Middle frontal gyrus (tissue), 1 donor: ENCODE measurements around the gene TSHZ2.
"Not testable (repeated sequence)": the region's sequence is repeated elsewhere in the genome, so short reads cannot be mapped to it uniquely, and the experiment has no call there.

Experiments
- DNase-seq: peaks from one replicate; pipeline ENCODE4 v3.0.0-alpha.2; 2015; ENCODE audit warnings: low spot score; ENCODE audit errors: extremely low spot score

TSHZ2 gene

DNA sequence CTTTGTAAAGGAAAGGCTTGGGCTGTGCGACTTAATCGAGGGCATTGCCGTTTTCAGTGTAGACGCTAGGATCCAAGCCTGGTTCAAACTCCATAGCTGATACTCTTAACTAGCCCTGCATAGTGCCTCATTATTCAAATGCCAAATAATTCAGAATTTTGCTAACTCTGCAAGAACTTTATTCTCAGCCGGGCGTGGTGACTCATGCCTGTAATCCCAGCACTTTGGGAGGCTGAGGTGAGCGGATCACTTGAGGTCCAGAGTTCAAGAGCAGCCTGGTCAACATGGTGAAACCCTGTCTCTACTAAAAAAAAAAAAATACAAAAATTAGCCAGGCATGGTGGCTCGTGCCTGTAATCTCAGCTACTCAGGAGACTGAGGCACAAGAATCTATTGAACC, 394.8 kb downstream of the TSHZ2 start:
- not testable (repeated sequence) for DNase-seq

DNA sequence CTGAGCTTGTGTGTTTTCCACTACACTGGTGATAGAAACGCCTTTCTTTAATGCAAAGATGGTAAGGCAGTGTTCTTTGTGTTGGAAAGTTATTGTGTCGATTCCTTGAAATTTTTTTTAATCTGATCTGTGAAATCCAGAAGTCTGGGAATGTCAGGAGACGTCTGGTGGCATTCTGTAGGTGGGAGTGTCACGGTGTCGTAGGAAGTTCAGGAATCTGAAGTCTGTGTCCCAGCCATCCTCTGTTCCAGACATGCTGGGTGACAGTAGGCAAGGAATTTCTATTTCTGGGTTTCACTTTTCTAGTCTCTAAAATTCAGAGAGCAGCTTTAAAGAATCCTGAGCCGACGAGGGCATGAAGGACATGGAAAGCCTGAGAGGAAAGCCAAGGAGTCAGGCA, 397.7 kb downstream of the TSHZ2 start:
- no peak for DNase-seq

DNA sequence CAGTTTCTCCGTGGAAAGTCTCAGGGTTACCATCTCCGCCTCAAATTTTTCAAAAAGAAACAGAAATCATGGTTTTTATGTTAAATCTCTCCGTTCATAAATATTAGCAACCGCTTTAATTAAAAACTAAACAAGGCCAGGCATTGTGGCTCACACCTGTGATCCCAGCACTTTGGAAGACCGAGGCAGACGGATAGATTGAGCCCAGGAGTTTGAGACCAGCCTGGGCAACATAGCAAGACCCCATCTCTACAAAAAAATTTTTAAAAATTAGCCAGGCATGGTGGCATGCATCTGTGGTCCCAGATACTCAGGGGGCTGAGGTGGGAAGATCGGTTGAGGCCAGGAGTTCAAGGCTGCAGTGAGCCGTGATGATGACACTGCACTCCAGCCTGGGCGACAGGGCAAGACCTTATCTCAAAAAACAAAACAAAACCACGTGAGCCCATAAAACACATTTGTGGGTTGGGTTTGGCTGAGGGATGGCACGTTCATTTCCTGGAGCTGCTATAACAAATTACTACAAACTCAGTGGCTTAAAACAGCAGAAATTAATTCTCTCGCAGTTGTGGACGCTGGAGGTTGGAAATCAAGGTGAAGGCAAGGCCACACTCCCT, 398.3 kb downstream of the TSHZ2 start:
- DNase-seq = no peak

DNA sequence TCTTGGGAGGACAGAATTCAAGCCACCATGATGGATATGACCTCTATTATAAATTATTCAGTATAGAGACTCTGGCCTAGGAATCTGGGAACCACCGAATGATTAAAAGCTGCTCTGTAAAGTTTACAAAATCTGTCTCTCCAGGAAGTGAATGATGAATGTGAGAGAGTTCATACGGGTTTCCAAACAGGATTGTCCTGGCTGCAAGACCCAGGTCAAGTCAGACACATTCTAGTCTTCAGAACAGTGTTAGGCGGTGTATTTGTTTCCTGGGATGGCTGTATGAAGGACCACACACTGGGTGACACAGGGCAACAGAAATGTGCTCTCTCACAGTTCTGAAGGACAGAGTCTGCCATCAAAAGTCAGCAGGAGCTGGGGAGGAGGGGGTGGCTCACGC, 399.1 kb downstream of the TSHZ2 start:
- no peak for DNase-seq

GRCh38 chr20:53376021-53376420, 403.9 kb downstream of the TSHZ2 start:
- no peak for DNase-seq

DNA sequence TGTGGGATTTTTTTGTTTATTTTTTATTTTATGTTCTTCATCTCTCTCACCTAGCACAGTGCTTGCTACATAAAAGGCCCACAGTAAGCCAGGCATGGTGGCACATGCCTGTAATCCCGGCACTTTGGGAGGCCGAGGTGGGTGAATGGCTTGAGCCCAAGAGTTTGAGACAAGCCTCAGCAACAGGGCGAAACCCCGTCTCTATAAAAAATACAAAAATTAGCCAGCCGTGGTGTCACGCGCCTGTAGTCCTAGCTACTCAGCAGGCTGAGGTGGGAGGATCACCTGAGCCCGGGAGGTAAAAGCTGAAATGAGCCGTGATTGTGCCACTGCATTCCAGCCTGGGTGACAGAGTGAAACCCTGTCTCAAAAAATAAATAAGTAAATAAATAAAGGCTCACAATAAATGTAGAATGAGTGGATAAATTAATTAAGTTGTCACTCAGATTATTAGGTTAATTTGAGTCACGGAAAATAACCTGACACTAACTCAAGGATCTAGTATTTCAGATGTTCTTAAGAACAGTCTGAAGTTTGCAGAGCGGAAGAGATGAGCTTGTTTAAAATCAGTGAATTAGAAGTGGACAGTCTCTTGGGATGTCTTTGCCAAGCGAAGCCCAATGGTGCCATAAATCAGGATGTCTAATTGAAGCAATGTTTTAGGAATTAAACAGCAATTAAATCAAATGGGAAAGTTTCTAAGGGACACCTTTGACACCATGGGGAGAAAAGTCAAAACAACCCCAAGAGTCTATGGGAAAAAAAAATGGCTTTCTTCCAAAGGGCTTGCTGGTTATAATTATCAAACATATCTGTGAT, 407.1 kb downstream of the TSHZ2 start:
- no peak for DNase-seq

DNA sequence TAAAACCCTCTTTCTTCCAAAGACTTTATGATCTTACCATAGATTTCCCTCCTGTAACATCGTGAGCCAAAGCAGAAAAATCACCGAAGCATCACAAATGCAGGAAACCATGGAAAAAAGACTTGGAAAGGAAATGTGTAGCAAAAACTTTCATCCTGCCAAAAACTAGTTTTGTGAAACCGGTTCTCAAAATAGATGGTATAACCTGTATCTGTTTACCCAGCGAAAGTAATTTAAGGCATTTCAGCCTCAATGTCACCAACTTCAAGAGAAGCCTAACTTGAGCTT, 407.6 kb downstream of the TSHZ2 start:
- no peak for DNase-seq

GRCh38 chr20:53381568-53382262, 409.6 kb downstream of the TSHZ2 start:
- no peak for DNase-seq

- no peak for DNase-seq
These were observed 410.2 kb downstream of the TSHZ2 start for GRCh38 chr20:53382263-53382844.

DNA sequence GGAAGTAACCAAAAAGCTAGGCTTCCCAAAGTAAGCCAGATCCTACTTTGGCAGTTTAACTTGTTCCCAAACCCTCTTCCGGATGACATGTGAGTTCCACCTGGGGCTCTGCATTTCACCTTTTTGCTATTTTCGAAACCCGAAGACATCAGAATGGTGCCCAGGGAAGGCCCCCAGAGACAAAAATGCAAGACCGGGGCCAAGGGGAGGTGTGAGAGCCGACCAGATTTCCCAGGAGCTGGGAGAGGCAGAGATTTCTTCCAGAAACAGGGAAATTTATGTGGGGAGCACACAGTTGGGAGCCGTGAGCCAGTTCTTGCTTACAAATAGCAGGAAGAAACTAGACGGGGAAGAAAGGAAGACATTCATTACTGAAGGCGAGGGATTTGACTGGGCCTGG, 411.8 kb downstream of the TSHZ2 start:
- no peak for DNase-seq

DNA sequence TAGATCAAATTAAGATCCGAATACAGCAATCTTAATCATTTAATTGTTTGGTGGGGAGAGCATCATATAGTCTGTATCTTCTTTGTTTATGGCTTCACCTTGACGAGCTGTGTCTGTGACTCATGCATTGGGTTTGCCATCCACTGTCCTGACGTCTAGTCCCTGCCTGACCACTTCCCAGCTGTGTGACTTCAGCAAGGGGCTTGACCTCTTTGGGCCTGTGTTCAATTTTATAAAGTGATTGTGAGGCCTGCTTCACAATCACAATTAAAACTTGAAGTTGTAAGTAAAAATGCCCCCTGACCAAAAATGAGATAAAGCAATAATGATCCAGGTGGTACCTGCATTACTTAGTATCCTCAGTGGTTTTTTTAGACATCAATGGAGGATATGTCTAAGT, 412.2 kb downstream of the TSHZ2 start:
- DNase-seq = no peak

DNA sequence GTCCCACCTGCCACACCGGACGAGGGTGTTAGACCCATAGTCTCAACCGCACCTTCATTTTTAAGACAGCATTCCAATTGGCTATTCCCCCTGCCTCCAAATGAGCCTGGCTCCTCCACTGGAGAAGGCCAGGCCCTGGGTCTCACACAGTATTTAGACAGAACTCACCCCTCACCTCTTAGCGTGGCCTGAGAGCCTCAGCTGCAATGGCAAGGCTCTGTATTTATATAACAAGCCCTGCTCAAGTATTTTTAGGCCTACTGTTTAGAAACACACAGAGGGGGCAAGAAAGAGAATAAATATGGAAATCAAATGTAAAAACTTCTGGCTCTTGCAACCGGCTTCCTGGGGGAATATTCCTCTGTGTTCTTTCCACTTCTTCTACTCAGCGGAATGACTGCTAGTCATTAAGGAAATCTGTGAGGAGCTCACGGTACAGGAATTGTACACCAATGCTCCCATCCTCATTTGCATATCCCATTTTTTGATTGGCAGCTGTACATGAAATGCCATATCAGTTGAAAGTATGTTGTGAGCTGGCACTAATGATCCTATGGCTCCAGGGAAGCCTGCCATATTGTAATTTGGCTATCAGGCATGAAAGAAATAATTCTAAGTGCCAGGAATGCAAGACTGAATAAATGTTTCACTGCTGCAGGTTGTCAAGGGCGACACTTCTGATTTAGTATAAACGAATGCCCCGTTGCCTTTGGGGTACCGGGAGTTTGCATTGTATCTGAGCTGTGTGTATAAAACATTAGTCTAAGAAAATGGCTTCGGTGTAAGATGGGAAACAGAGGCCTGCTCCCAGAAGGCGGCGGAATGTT, 414.0 kb downstream of the TSHZ2 start:
- no peak for DNase-seq

DNA sequence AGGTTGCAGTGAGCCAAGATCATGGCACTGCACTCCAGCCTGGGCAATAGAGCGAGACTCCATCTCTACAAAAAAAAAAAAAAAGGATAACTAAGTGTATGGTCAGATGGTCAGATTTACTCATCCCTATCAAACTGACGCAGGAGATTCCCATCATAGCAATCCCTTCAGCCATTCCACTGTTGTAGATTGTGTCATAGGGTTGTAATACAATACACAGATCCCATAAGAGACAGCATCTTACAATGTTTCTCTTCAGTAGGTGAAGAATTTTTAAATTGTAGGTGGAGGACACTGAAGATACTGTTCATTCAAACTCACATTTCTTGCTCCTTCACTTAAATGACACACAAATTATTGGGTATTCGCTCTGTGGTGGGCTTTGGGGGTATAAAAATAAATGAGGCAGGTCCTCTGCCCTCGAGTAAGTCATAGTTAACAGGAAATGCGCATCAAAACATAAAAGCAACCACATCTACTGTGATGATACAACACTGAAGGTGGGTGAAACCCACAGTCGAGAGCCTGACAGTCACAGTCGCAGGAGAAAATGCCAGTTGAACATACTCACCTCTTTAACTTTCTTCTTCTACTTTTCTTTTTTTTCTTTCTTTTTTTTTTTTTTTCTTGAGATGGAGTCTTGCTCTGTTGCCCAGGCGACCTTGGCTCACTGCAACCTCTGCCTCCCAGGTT, 416.0 kb downstream of the TSHZ2 start:
- DNase-seq = no peak

DNA sequence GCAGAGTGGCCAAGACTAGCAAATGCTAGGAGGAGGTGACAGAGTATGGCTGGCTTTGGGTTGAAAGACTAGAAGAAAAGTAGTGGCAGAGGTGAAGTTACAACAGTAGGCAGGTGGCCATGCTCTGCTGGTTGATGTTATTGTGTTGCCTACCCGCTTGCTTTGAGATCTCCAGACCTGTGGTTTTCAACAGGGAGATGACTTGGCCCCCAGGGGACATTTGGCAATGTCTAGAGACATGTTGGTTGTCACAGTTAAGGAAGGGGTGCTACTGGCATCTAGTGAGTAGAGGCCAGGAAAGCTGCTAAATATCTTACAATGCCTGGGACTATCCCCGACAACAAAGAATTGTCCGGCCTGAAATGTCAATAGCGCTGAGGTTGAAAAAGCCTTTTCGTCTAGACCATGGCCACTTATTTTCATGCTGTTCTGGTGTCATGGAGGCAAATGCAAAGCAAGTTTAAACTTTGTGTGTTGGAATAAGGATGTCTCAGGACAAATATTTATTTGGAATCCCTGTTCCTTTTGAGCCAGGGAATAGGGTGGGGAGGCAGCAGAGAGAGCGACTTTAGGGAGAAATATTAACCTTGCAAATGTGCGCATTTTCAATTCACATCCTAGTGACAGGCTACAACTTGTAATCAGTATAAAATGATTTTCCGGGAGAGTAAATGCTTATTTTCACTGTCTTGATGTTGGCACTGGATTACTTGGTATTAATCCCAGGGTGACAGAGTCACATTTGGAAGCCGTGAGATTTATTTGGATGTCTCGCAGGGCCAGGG, 417.6 kb downstream of the TSHZ2 start:
- DNase-seq = no peak

DNA sequence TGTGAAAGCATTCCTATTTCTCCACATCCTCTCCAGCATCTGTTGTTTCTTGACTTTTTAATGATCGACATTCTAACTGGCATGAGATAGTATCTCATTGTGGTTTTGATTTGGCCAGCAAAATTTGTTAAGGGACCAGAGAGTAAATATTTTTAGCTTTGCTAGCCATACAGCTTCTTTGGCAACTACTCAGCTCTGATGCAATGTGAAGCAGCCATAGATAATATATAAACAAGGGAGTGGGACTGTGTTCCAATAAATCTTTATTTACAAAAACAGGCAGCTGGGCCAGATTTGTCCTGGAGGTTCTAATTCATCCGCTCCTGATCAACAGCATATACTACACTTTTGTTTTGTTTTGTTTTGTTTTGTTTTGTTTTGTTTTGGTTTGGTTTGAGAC, 418.6 kb downstream of the TSHZ2 start:
- DNase-seq = no peak

DNA sequence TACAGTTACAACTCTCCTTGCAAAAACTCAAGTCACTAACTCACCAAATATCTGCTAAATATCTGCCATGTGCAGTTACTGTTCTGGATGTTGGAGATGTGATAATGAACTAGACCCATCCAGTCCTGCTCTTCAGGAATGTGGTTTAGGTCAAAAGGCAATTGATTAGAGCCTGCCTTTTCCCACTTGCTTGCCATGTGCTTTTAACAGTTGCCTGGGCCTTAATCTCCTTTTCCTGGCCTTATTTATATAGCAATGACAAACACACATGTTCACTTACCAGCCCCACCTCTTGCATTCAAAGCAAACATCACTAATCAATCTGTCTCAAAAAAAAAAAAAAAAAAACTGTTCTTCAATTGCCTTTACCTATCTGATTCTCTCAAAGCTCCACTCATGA, 422.3 kb downstream of the TSHZ2 start:
- DNase-seq = no peak

GRCh38 chr20:53395188-53395923, 423.2 kb downstream of the TSHZ2 start:
- no peak for DNase-seq

- DNase-seq = no peak
These were observed 426.9 kb downstream of the TSHZ2 start for GRCh38 chr20:53399083-53399482.

- no peak for DNase-seq
These were observed 427.6 kb downstream of the TSHZ2 start for GRCh38 chr20:53399592-53400335.
